Neural cell (in vitro differentiated cells): ENCODE measurements around the gene KCNQ2. TPM values are rescaled to one million over a fixed set of nuclear protein-coding genes. Genes with fewer than 3 reads are reported as not detected.

Experiments used
- H2AFZ ChIP-seq: fragments of 200-600, 300-800 bp; sonication (generic), shearing (Covaris generic); 2 replicates; pipeline ENCODE4 v1.6.0; 2014; ENCODE audit warnings: low read depth, mild to moderate bottlenecking, antibody characterized with exemption, low read length, moderate library complexity
- H3F3A ChIP-seq: fragments of 200-600 bp; shearing (Covaris generic); 2 replicates; pipeline ENCODE4 v1.6.1; 2016; ENCODE audit warnings: mild to moderate bottlenecking, moderate library complexity, mixed read lengths, antibody characterized with exemption, low read length; ENCODE audit not compliant: insufficient read depth, poor library complexity, severe bottlenecking
- H3K27ac ChIP-seq: fragments of 200-600, 300-800 bp; sonication (generic), shearing (Covaris generic); 2 replicates; pipeline ENCODE4 v1.5.1; 2014; ENCODE audit warnings: mild to moderate bottlenecking, low read length, moderate library complexity
- H3K27me3 ChIP-seq: fragments of 300-800, 200-600 bp; sonication (generic), shearing (Covaris generic); 2 replicates; pipeline ENCODE4 v1.6.0; 2014; ENCODE audit warnings: mild to moderate bottlenecking, low read depth, low read length, moderate library complexity; ENCODE audit not compliant: insufficient read depth
- H3K36me3 ChIP-seq: fragments of 300-800, 200-600 bp; sonication (generic), shearing (Covaris generic); 2 replicates; pipeline ENCODE4 v1.5.1; 2014; ENCODE audit warnings: mild to moderate bottlenecking, antibody characterized with exemption, low read length, moderate library complexity; ENCODE audit not compliant: insufficient read depth
- H3K4me2 ChIP-seq: fragments of 300-800, 200-600 bp; sonication (generic), shearing (Covaris generic); 2 replicates; pipeline ENCODE4 v1.6.0; 2014; ENCODE audit warnings: mild to moderate bottlenecking, low read length
- H3K4me3 ChIP-seq: fragments of 300-800, 200-600 bp; sonication (generic), shearing (Covaris generic); 2 replicates; pipeline ENCODE4 v1.5.1; 2014; ENCODE audit warnings: mild to moderate bottlenecking, low read length, moderate library complexity
- H3K79me2 ChIP-seq: fragments of 200-600 bp; shearing (Covaris generic); replicated peaks from 2 replicates; pipeline ENCODE4 v1.6.0; 2014; ENCODE audit warnings: mild to moderate bottlenecking, low read length, moderate library complexity; ENCODE audit not compliant: insufficient read depth
- H3K9ac ChIP-seq: fragments of 300-800, 200-600 bp; sonication (generic), shearing (Covaris generic); 2 replicates; pipeline ENCODE4 v1.6.1; 2016; ENCODE audit warnings: mild to moderate bottlenecking, low read length, mixed read lengths
- H3K9me2 ChIP-seq: fragments of 200-600 bp; shearing (Covaris generic); 2 replicates; pipeline ENCODE4 v1.6.1; 2016; ENCODE audit warnings: mild to moderate bottlenecking, low read length, mixed read lengths; ENCODE audit not compliant: insufficient read depth
- H3K9me3 ChIP-seq: fragments of 200-600, 300-800 bp; sonication (generic), shearing (Covaris generic); 2 replicates; pipeline ENCODE4 v1.6.1; 2016; ENCODE audit warnings: mild to moderate bottlenecking, mixed run types, low read length, moderate library complexity, mixed read lengths
- H4K20me1 ChIP-seq: fragments of 200-600 bp; shearing (Covaris generic); 2 replicates; pipeline ENCODE4 v1.6.1; 2016; ENCODE audit warnings: mild to moderate bottlenecking, mixed run types; ENCODE audit not compliant: insufficient read depth
- CTCF ChIP-seq: fragments of 450-650 bp; IDR thresholded peaks from 2 replicates; pipeline ENCODE4 v1.5.1; 2014; ENCODE audit warnings: antibody characterized with exemption, mild to moderate bottlenecking, moderate library complexity; ENCODE audit not compliant: poor library complexity, severe bottlenecking
- EP300 ChIP-seq: fragments of 450-650 bp; conservative IDR thresholded peaks from 2 replicates; pipeline ENCODE4 v1.6.1; 2014; ENCODE audit warnings: antibody characterized with exemption, mild to moderate bottlenecking, moderate library complexity; ENCODE audit not compliant: poor library complexity, severe bottlenecking
- EZH2 ChIP-seq: fragments of 200-600, 300-800 bp; shearing (Covaris generic), sonication (generic); IDR thresholded peaks from 2 replicates; pipeline ENCODE4 v1.6.1; 2014; ENCODE audit warnings: antibody characterized with exemption, low read length, borderline replicate concordance, mild to moderate bottlenecking; ENCODE audit not compliant: insufficient read depth, poor library complexity, severe bottlenecking
- MXI1 ChIP-seq: fragments of 450-650 bp; conservative IDR thresholded peaks from 2 replicates; pipeline ENCODE4 v1.6.1; 2014; ENCODE audit warnings: antibody characterized with exemption, mild to moderate bottlenecking; ENCODE audit not compliant: poor library complexity, severe bottlenecking
- POLR2AphosphoS5 ChIP-seq: IDR thresholded peaks from 2 replicates; pipeline ENCODE4 v1.6.1; 2012
- RAD21 ChIP-seq: fragments of 450-650 bp; conservative IDR thresholded peaks from 2 replicates; pipeline ENCODE4 v1.6.1; 2014; ENCODE audit warnings: antibody characterized with exemption, mild to moderate bottlenecking, moderate library complexity
- REST ChIP-seq: IDR thresholded peaks from 2 replicates; pipeline ENCODE4 v1.6.1; 2012; ENCODE audit warnings: borderline replicate concordance
- SMC3 ChIP-seq: fragments of 450-650 bp; conservative IDR thresholded peaks from 2 replicates; pipeline ENCODE4 v1.6.1; 2014; ENCODE audit warnings: antibody characterized with exemption, mild to moderate bottlenecking, moderate library complexity; ENCODE audit not compliant: poor library complexity
- TAF1 ChIP-seq: IDR thresholded peaks from 2 replicates; pipeline ENCODE4 v1.6.1; 2012; ENCODE audit warnings: low read depth
- polyA plus RNA-seq: library from polyadenylated mRNA; depleted of rRNA; stranded (reverse); fragments of >200 nt; gene quantifications from 2 replicates; pipeline ENCODE4 v1.2.3, GENCODE V29; 2014

The KCNQ2 gene
- polyA plus RNA-seq, 1 donor from 2014 or later: 84.7 TPM

GRCh38 chr20:63492982-63493381, 20.5 kb upstream of the KCNQ2 start:
- no peaks in the 10 kb centered on the region for H3K9me3 ChIP-seq
- peaks cover 3% of the 10 kb centered on the region for H3K79me2 ChIP-seq
- TF ChIP-seq MXI1 (no peak), RAD21 (no peak), TAF1 (no peak), CTCF (no peak), POLR2AphosphoS5 (no peak), SMC3 (no peak), EZH2 (no peak), EP300 (no peak)
- no peak overlapping the region for H3K4me2 ChIP-seq
- no peak overlapping the region for H3K9ac ChIP-seq
- no peak overlapping the region for H3K27ac ChIP-seq
- no peak overlapping the region for H3K4me3 ChIP-seq
- no peaks in the 10 kb centered on the region for H3F3A ChIP-seq
- H3K9me2 ChIP-seq: no peaks in the 10 kb centered on the region
- H4K20me1 ChIP-seq: no peaks in the 10 kb centered on the region
- H3K27me3 ChIP-seq: no peaks in the 10 kb centered on the region
- no peak overlapping the region for H2AFZ ChIP-seq
- H3K36me3 ChIP-seq: peaks cover 18% of the 10 kb centered on the region

- Histone ChIP-seq H3F3A (no peaks in the 10 kb centered on the region), H3K9me2 (no peaks in the 10 kb centered on the region), H3K79me2 (peaks cover 3% of the 10 kb centered on the region), H3K4me3 (no peak overlapping the region), H3K27ac (no peak overlapping the region), H4K20me1 (no peaks in the 10 kb centered on the region), H2AFZ (no peak overlapping the region), H3K27me3 (no peaks in the 10 kb centered on the region), H3K4me2 (no peak overlapping the region), H3K9me3 (no peaks in the 10 kb centered on the region), H3K9ac (no peak overlapping the region), H3K36me3 (peaks cover 18% of the 10 kb centered on the region)
- no peak for TF ChIP-seq EZH2
Observed at GRCh38 chr20:63492518-63492917, 20.1 kb upstream of the KCNQ2 start.

- Histone ChIP-seq H3F3A (no peaks in the 10 kb centered on the region), H3K9ac (no peak overlapping the region), H3K4me3 (no peak overlapping the region), H3K79me2 (no peaks in the 10 kb centered on the region), H3K27ac (no peak overlapping the region), H3K4me2 (no peak overlapping the region), H3K36me3 (peaks cover 18% of the 10 kb centered on the region), H2AFZ (no peak overlapping the region), H3K9me3 (no peaks in the 10 kb centered on the region), H3K27me3 (no peaks in the 10 kb centered on the region), H3K9me2 (no peaks in the 10 kb centered on the region), H4K20me1 (no peaks in the 10 kb centered on the region)
- no peak for TF ChIP-seq CTCF
- TF ChIP-seq MXI1: no peak
- TF ChIP-seq POLR2AphosphoS5: no peak
- no peak for TF ChIP-seq SMC3
- no peak for TF ChIP-seq REST
- no peak for TF ChIP-seq EP300
- TF ChIP-seq TAF1: no peak
- no peak for TF ChIP-seq RAD21
- TF ChIP-seq EZH2: no peak
Observed at GRCh38 chr20:63491635-63492230, 19.3 kb upstream of the KCNQ2 start.
